CD14-positive monocyte (primary cell): ENCODE data around the gene ARL17B. TPM values are rescaled to one million over a fixed set of nuclear protein-coding genes. Genes with fewer than 3 reads are reported as not detected.

Source experiments
- DNase-seq, 3 donors: peaks; one replicate each; pipeline ENCODE4 v3.0.0-alpha.2; 2011 to 2022
- H2AFZ ChIP-seq: 2 replicates; pipeline ENCODE4 v1.6.0; 2012; ENCODE audit warnings: mild to moderate bottlenecking, low read depth, low read length, inconsistent platforms; ENCODE audit not compliant: insufficient read depth, poor library complexity, severe bottlenecking
- H3K27ac ChIP-seq, 2 donors: 1 replicate in 1 of 2; 2 replicates in 1 of 2; pipeline ENCODE4 v1.5.1; 2012 to 2013; ENCODE audit warnings: low read length in 2 of 2, control low read depth in 1 of 2, inconsistent platforms in 1 of 2, low read depth in 1 of 2, mild to moderate bottlenecking in 1 of 2
- H3K27me3 ChIP-seq, 2 donors: one replicate each; pipeline versions ENCODE4 v1.6.0 to v1.6.1; 2011 to 2013; ENCODE audit warnings: low read length in 2 of 2; ENCODE audit not compliant: control insufficient read depth in 2 of 2, insufficient read depth in 2 of 2
- H3K36me3 ChIP-seq, 2 donors: replicated peaks in 1 of 2; 1 replicate in 1 of 2; 2 replicates in 1 of 2; pipeline versions ENCODE4 v1.5.1 to v1.6.1; 2012 to 2013; ENCODE audit warnings: low read length in 2 of 2, control low read depth in 1 of 2, inconsistent platforms in 1 of 2, mild to moderate bottlenecking in 1 of 2; ENCODE audit not compliant: insufficient read depth in 2 of 2, control insufficient read depth in 1 of 2
- H3K4me1 ChIP-seq, 2 donors: 1 replicate in 1 of 2; 2 replicates in 1 of 2; pipeline versions ENCODE4 v1.5.1 to v1.6.1; 2012 to 2013; ENCODE audit warnings: low read length in 2 of 2, control low read depth in 1 of 2, inconsistent platforms in 1 of 2, mild to moderate bottlenecking in 1 of 2, moderate library complexity in 1 of 2; ENCODE audit not compliant: insufficient read depth in 2 of 2, control insufficient read depth in 1 of 2
- H3K4me2 ChIP-seq: replicated peaks from 2 replicates; pipeline ENCODE3; 2012; ENCODE audit warnings: low read length, moderate library complexity, mild to moderate bottlenecking; ENCODE audit not compliant: poor library complexity, severe bottlenecking; ENCODE audit errors: extremely low read depth
- H3K4me3 ChIP-seq, 3 experiments: fragments of 200-600 bp in 1 of 3; sonication (generic) in 1 of 3; replicated peaks in 1 of 3; 1 replicate in 2 of 3; 2 replicates in 1 of 3; pipeline ENCODE4 v1.5.1; 2011 to 2013; ENCODE audit warnings: low read length in 3 of 3, mild to moderate bottlenecking in 3 of 3, control low read depth in 2 of 3, low read depth in 2 of 3, inconsistent platforms in 1 of 3, moderate library complexity in 1 of 3
- H3K79me2 ChIP-seq: 2 replicates; pipeline ENCODE4 v1.6.0; 2012; ENCODE audit warnings: mild to moderate bottlenecking, control low read depth, inconsistent platforms, low read length, moderate library complexity; ENCODE audit not compliant: insufficient read depth
- H3K9ac ChIP-seq: 2 replicates; pipeline ENCODE4 v1.6.0; 2017; ENCODE audit warnings: low read length, mild to moderate bottlenecking; ENCODE audit not compliant: insufficient read depth, poor library complexity, severe bottlenecking
- H3K9me3 ChIP-seq, 2 donors: replicated peaks in 1 of 2; 1 replicate in 1 of 2; 2 replicates in 1 of 2; pipeline versions ENCODE4 v1.5.1 to v1.6.1; 2012 to 2013; ENCODE audit warnings: low read length in 2 of 2, control low read depth in 1 of 2; ENCODE audit not compliant: control insufficient read depth in 1 of 2, insufficient read depth in 1 of 2
- H4K20me1 ChIP-seq: 2 replicates; pipeline ENCODE4 v1.6.0; 2012; ENCODE audit warnings: mild to moderate bottlenecking, low read length, control low read depth, moderate library complexity; ENCODE audit not compliant: insufficient read depth
- H3K27ac Mint-ChIP-seq, 7 donors: one replicate each; pipeline ENCODE4 v1.8.0; 2020; ENCODE audit warnings: mild to moderate bottlenecking in 7 of 7, mixed read lengths in 7 of 7, moderate library complexity in 6 of 7, inconsistent platforms in 2 of 7
- H3K27me3 Mint-ChIP-seq, 3 donors: one replicate each; pipeline ENCODE4 v1.8.0; 2021 to 2022; ENCODE audit warnings: low read depth in 3 of 3, mild to moderate bottlenecking in 3 of 3, mixed read lengths in 3 of 3, moderate library complexity in 3 of 3, inconsistent platforms in 1 of 3
- H3K36me3 Mint-ChIP-seq, 2 donors: one replicate each; pipeline ENCODE4 v1.8.0; 2020; ENCODE audit warnings: mixed read lengths in 2 of 2, inconsistent platforms in 1 of 2, mild to moderate bottlenecking in 1 of 2
- H3K4me1 Mint-ChIP-seq: one replicate; pipeline ENCODE4 v1.8.0; 2020; ENCODE audit warnings: mild to moderate bottlenecking, mixed read lengths
- H3K4me3 Mint-ChIP-seq, 2 donors: one replicate each; pipeline ENCODE4 v1.8.0; 2020; ENCODE audit warnings: mild to moderate bottlenecking in 2 of 2, mixed read lengths in 2 of 2, moderate library complexity in 1 of 2
- H3K9me3 Mint-ChIP-seq, 7 donors: one replicate each; pipeline ENCODE4 v1.8.0; 2020 to 2022; ENCODE audit warnings: mixed read lengths in 7 of 7, mild to moderate bottlenecking in 6 of 7, moderate library complexity in 6 of 7, inconsistent platforms in 2 of 7
- CTCF ChIP-seq: fragments of 200-600 bp; IDR thresholded peaks from one replicate; pipeline ENCODE4 v1.8.0; 2022; ENCODE audit warnings: antibody characterized with exemption, mild to moderate bottlenecking
- WGBS: methylation state at CpG from one replicate; pipeline ENCODE4 v1.1.5; 2013; ENCODE audit warnings: missing lambda C conversion rate; ENCODE audit not compliant: insufficient coverage; 5-methylcytosine and 5-hydroxymethylcytosine counted together
- intact Hi-C, 2 donors: fragments of 100-400 bp; cut with micrococcal nuclease; formaldehyde crosslinking; loops; one replicate each; pipeline versions ENCODE4 v1.15.0 to v1.15.1; 2023
- polyA plus RNA-seq, 3 donors: library from polyadenylated mRNA; depleted of rRNA in 1 of 3; unstranded in 2 of 3; stranded (reverse) in 1 of 3; fragments of 300-500 nt in 2 of 3; fragments of >200 nt in 1 of 3; fragmentation: Illumina TruSeq in 2 of 3; gene quantifications; 1 replicate in 2 of 3; 2 replicates in 1 of 3; pipeline ENCODE4 v1.2.3, GENCODE V29; 2012 to 2021

ARL17B gene
- polyA plus RNA-seq, 3 donors, result 12.0 to 14.3 (median 13.6) TPM

DNA sequence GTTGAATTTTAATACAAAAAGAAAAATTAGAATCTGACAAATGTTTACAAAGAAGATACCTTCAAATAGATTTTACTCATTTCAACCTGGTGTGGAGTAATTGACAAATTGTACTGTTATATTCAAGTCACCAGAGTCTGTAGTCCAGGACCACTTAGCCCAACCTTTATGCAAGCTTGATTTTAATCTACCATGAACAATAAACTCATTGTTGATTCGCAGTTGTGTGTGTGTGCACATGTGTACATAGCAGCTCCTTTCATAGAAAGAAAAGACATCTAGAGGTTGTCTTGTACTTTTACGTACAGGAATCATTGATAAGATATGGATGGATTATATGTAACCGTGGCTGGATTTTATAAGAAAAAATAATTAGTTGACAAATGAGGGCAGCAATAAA lies 87.3 kb downstream of the ARL17B start:
- Histone ChIP-seq H3K27me3 (no peaks in the 10 kb centered on the region), H3K36me3 (no peaks in the 10 kb centered on the region), H3K4me3 (no peak overlapping the region), H3K9me3 (no peaks in the 10 kb centered on the region), H3K4me2 (no peak overlapping the region), H2AFZ (no peak overlapping the region), H3K4me1 (no peaks in the 10 kb centered on the region), H4K20me1 (no peaks in the 10 kb centered on the region), H3K9ac (no peak overlapping the region), H3K27ac (no peak overlapping the region), H3K79me2 (no peaks in the 10 kb centered on the region)
- DNase-seq, result no peak
- 100% methylated on average over 1 of the region's 3 CpGs for WGBS
- Mint-ChIP-seq H3K4me3 (no peak overlapping the region), H3K27me3 (peaks cover 2 to 7% (median 7%) of the 10 kb centered on the region in 3 donors), H3K4me1 (no peaks in the 10 kb centered on the region), H3K27ac (no peak overlapping the region), H3K9me3 (no peaks in the 10 kb centered on the region), H3K36me3 (no peaks in the 10 kb centered on the region)
- intact Hi-C loops, result loop anchor here in 1 of 2 donors (10.0 kb wide), 1 partner anchor 699 kb away; no protein-coding TSS in a partner anchor
- TF ChIP-seq CTCF, result no peak

DNA sequence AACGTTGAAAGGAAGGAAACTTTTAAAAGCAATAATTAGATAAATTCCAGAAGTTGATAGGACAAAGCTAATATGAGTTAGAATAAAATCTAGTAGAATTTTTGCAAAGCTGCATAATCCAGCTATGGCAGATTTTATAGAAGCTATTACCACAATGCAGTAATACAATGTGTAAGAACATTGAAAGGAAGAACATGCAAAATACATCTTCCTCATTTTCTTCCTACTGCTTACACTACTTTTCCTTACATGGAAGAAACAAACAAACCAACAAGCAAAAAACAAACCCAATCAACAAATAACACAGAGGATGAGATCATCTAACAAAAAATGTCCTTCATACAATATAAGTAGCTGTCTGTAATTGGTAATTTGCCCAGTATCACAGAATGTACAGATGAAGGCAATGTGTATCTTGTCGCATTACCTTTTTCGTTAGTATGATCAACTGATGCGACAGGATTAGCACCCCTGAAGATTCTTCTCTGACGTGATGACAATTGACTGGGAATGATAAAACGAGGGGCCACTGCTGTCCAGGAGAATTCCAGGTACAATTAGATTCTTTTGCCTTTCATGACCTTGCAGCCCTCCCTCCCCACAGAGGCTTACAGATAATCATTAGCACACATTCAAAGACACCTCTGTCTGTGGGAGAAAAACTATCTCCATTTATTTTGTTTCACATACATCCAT lies 87.9 kb downstream of the ARL17B start:
- Mint-ChIP-seq H3K4me1 (no peaks in the 10 kb centered on the region), H3K4me3 (no peak overlapping the region), H3K27ac (no peak overlapping the region), H3K36me3 (no peaks in the 10 kb centered on the region), H3K9me3 (no peaks in the 10 kb centered on the region), H3K27me3 (peaks cover 2 to 9% (median 7%) of the 10 kb centered on the region in 3 donors)
- H3K9me3 ChIP-seq, result no peaks in the 10 kb centered on the region
- H2AFZ ChIP-seq, result no peak overlapping the region
- no peaks in the 10 kb centered on the region for H3K4me1 ChIP-seq
- H3K4me2 ChIP-seq, result no peak overlapping the region
- DNase-seq, result no peak
- no peak overlapping the region for H3K4me3 ChIP-seq
- H3K27me3 ChIP-seq, result no peaks in the 10 kb centered on the region
- TF ChIP-seq CTCF, result no peak
- no peak overlapping the region for H3K27ac ChIP-seq
- intact Hi-C loops, result loop anchor here in 1 of 2 donors (10.0 kb wide), 1 partner anchor 699 kb away; no protein-coding TSS in a partner anchor
- H3K79me2 ChIP-seq, result no peaks in the 10 kb centered on the region
- 94% methylated on average over 4 of the region's 6 CpGs for WGBS
- H4K20me1 ChIP-seq, result no peaks in the 10 kb centered on the region
- no peaks in the 10 kb centered on the region for H3K36me3 ChIP-seq
- H3K9ac ChIP-seq, result no peak overlapping the region
